Karpas-422 (cell line): ENCODE measurements around the gene NPPB. TPM values are rescaled to one million over a fixed set of nuclear protein-coding genes. Genes with fewer than 3 reads are reported as not detected.

ENCODE experiments used
- DNase-seq: peaks from one replicate; pipeline ENCODE4 v3.0.0-alpha.2; 2015
- H2AFZ ChIP-seq: fragments of 200-600 bp; sonication (generic); 2 replicates; pipeline ENCODE4 v1.6.1; 2014; ENCODE audit warnings: antibody characterized with exemption, low read length, mixed read lengths
- H3K27ac ChIP-seq: fragments of 200-600 bp; sonication (generic); 2 replicates; pipeline ENCODE4 v1.5.1; 2014; ENCODE audit warnings: mild to moderate bottlenecking, low read length, moderate library complexity
- H3K27me3 ChIP-seq: fragments of 200-600 bp; sonication (generic); 2 replicates; pipeline ENCODE4 v1.6.1; 2014; ENCODE audit warnings: low read length, mixed read lengths
- H3K36me3 ChIP-seq: fragments of 200-600 bp; sonication (generic); 2 replicates; pipeline ENCODE4 v1.6.1; 2014; ENCODE audit warnings: low read length, mixed read lengths; ENCODE audit not compliant: insufficient read depth
- H3K4me1 ChIP-seq: fragments of 200-600 bp; sonication (generic); 2 replicates; pipeline ENCODE4 v1.6.1; 2014; ENCODE audit warnings: mild to moderate bottlenecking, low read length, mixed read lengths
- H3K4me2 ChIP-seq: fragments of 200-600 bp; sonication (generic); 2 replicates; pipeline ENCODE4 v1.6.1; 2014; ENCODE audit warnings: low read length, low read depth, mild to moderate bottlenecking; ENCODE audit not compliant: poor library complexity, severe bottlenecking
- H3K4me3 ChIP-seq: fragments of 200-600 bp; sonication (generic); 2 replicates; pipeline ENCODE4 v1.5.1; 2014; ENCODE audit warnings: mild to moderate bottlenecking, antibody characterized with exemption, low read length, mixed read lengths
- H3K79me2 ChIP-seq: fragments of 200-600 bp; sonication (generic); 2 replicates; pipeline ENCODE4 v1.6.1; 2014; ENCODE audit warnings: mild to moderate bottlenecking, low read length, mixed read lengths
- H3K9ac ChIP-seq: fragments of 200-600 bp; sonication (generic); 2 replicates; pipeline ENCODE4 v1.6.0; 2014; ENCODE audit warnings: low read length
- H3K9me2 ChIP-seq: fragments of 200-600 bp; sonication (generic), shearing (Covaris generic); replicated peaks from 2 replicates; pipeline ENCODE4 v1.6.0; 2014; ENCODE audit warnings: mild to moderate bottlenecking, low read length, moderate library complexity; ENCODE audit not compliant: insufficient read depth
- H3K9me3 ChIP-seq: fragments of 300-700, 200-600 bp; sonication (generic); 2 replicates; pipeline ENCODE4 v1.6.1; 2014; ENCODE audit warnings: low read length, mixed read lengths
- H4K20me1 ChIP-seq: fragments of 200-600 bp; sonication (generic); 2 replicates; pipeline ENCODE4 v1.6.1; 2014; ENCODE audit warnings: mild to moderate bottlenecking, antibody characterized with exemption, low read length, low read depth; ENCODE audit not compliant: insufficient read depth
- small RNA-seq: library from RNA; depleted of rRNA; stranded (forward); fragments of <200 nt; gene quantifications from one replicate; pipeline ENCODE3, GENCODE V24; 2014
- total RNA-seq: library from RNA; depleted of rRNA; stranded (reverse); fragments of >200 nt; shearing (Covaris generic); gene quantifications from 2 replicates; pipeline ENCODE4 v1.2.3, GENCODE V29; 2014; ENCODE audit warnings: low replicate concordance; rRNA removed

NPPB gene
- total RNA-seq, 1 experiment from 2014 or later = not detected

DNA sequence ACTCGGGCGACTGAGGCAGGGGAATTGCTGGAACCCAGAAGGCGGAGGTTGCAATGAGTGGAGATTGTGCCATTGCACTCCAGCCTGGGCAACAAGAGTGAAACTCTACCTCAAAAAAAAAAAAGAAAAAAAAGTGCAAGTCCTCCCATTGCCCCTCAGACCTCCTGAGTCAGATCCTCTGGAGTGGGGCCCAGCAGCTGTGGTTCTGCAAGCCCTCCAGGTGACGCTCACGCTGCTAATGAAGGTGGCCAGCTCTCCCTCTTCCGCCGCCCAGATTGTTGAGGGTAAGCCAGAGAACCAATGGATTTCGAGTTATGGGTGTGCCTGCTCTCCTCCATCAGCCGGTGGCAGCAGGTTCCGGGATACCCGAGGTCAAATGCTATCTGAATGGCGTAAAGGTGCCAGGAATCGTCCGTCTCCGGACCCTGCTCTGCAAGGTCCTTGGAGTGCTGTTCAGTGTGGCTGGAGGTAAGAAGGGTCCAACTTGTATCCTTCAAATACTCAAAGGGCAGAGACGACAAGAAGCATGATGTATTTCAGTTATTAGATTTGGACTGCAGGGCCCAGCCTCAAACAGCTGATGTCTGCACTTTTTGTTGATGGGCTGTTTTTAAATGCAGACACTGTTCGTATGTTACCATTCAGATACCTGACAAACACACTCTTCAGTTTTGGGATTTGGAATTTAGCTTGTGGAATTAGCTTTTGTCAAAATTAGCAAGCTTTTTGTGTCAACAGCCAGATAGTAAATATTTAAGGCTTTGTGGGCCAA lies 35.2 kb downstream of the NPPB start:
- H3K36me3 ChIP-seq = peaks cover 15% of the 10 kb centered on the region
- H2AFZ ChIP-seq = no peak overlapping the region
- no peaks in the 10 kb centered on the region for H3K4me1 ChIP-seq
- no peaks in the 10 kb centered on the region for H3K79me2 ChIP-seq
- no peak overlapping the region for H3K27ac ChIP-seq
- H3K9me2 ChIP-seq = no peaks in the 10 kb centered on the region
- no peak overlapping the region for H3K9ac ChIP-seq
- H4K20me1 ChIP-seq = no peaks in the 10 kb centered on the region
- H3K9me3 ChIP-seq = no peaks in the 10 kb centered on the region
- DNase-seq = no peak
- H3K4me3 ChIP-seq = no peak overlapping the region
- no peaks in the 10 kb centered on the region for H3K27me3 ChIP-seq
- no peak overlapping the region for H3K4me2 ChIP-seq

DNA sequence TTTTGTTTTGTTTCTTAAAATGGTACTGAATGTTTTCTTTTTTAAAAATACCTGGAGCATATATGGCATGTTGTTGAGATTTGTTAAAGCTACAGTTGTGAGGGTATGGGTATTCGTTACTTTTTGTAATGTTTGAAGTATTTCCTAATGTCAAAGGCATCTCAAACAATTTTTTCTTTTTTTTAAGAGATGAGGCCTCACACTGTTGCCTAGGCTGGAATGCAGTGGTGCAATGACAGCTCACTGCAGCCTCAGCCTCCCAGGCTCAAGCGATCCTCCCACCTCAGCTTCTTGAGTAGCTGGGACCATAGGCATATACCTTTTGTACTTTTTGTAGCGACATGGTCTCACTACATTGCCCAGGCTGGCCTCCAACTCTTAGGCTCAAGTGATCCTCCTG lies 36.7 kb downstream of the NPPB start:
- Histone ChIP-seq H4K20me1 (no peaks in the 10 kb centered on the region), H3K36me3 (peaks cover 13% of the 10 kb centered on the region), H3K27me3 (no peaks in the 10 kb centered on the region), H3K9ac (no peak overlapping the region), H3K9me3 (no peaks in the 10 kb centered on the region), H3K79me2 (no peaks in the 10 kb centered on the region), H3K4me3 (no peak overlapping the region), H3K4me2 (no peak overlapping the region), H3K9me2 (no peaks in the 10 kb centered on the region), H3K27ac (no peak overlapping the region), H2AFZ (no peak overlapping the region), H3K4me1 (no peaks in the 10 kb centered on the region)
- DNase-seq = no peak

DNA sequence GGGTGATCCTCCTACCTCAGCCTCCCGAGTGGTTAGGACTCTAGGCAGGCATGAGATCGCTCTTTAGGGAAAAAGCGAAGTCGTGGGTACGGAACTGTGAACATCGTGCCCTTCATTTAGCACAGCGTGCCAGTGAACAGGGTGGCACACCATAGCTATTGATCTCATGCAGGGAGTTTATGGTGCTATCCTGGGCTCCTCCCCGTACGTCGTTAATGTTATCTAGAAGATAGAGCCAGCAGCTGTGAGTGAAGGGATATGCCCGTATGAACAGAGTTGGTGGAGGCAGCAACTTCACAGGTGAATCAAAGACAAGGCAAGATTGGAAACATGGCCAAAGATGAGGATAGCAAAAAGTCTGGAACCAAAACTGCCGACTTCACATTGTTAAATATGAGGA lies 41.6 kb downstream of the NPPB start:
- DNase-seq = no peak

DNA sequence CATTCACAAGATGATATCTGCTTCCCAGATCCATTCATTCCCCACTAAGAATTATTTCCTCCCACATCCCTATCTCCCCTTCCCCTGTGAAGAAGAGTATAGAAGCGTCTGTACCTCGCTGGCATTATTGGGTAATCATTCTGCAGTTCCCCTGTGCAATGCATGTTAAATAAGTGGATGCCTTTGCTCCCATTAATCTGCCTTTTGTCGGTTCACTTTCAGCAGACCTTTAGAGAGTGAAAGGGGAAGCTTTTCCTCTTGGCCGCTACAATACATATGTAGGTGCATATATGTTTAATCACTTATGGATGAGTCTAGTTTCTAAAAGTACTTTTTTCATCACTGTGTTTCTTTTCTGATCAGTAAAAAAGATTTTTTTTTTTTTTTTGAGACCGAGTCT lies 45.7 kb downstream of the NPPB start:
- H3K27ac ChIP-seq = peak overlapping the region; percentile 88
- peaks cover 47% of the 10 kb centered on the region for H3K36me3 ChIP-seq
- no peaks in the 10 kb centered on the region for H4K20me1 ChIP-seq
- no peaks in the 10 kb centered on the region for H3K9me2 ChIP-seq
- no peak overlapping the region for H3K4me3 ChIP-seq
- no peak for DNase-seq
- no peak overlapping the region for H2AFZ ChIP-seq
- H3K4me2 ChIP-seq = no peak overlapping the region
- H3K4me1 ChIP-seq = peaks cover 29% of the 10 kb centered on the region
- no peak overlapping the region for H3K9ac ChIP-seq
- H3K27me3 ChIP-seq = no peaks in the 10 kb centered on the region
- H3K79me2 ChIP-seq = peaks cover 44% of the 10 kb centered on the region
- H3K9me3 ChIP-seq = no peaks in the 10 kb centered on the region

More for the DNA sequence above, 41.6 kb downstream of the NPPB start:
- H3K9me3 ChIP-seq = no peaks in the 10 kb centered on the region
- H3K79me2 ChIP-seq = peaks cover 18% of the 10 kb centered on the region
- H3K4me3 ChIP-seq = no peak overlapping the region
- no peaks in the 10 kb centered on the region for H3K27me3 ChIP-seq
- peaks cover 38% of the 10 kb centered on the region for H3K36me3 ChIP-seq
- H3K4me2 ChIP-seq = no peak overlapping the region
- H3K9me2 ChIP-seq = no peaks in the 10 kb centered on the region
- peaks cover 25% of the 10 kb centered on the region for H3K4me1 ChIP-seq
- no peaks in the 10 kb centered on the region for H4K20me1 ChIP-seq
- H3K9ac ChIP-seq = no peak overlapping the region
- H2AFZ ChIP-seq = no peak overlapping the region
- no peak overlapping the region for H3K27ac ChIP-seq

Small RNAs within 50 kb of the gene (small RNA-seq; reads per million reads assigned to genes)
- gene RF02156 (not detected), gene RF02157 (not detected), gene RF02158 (not detected)

Other genes starting within 250 kb of the NPPB start
- gene FBXO2, start 204.5 kb downstream of the NPPB start, total RNA-seq = not detected in 2 replicates
- 0.87 TPM in 1 of 2 replicates, not detected in the other for gene FBXO44, start 204.1 kb downstream of the NPPB start, total RNA-seq
- 0.25 and 0.60 TPM in 2 replicates for gene FBXO6, start 194.7 kb downstream of the NPPB start, total RNA-seq
- gene MAD2L2, start 177.8 kb downstream of the NPPB start, total RNA-seq = 89.3 and 117 TPM in 2 replicates
- not detected in 2 replicates for gene DRAXIN, start 167.2 kb downstream of the NPPB start, total RNA-seq
- 24.3 and 24.9 TPM in 2 replicates for gene AGTRAP, start 122.8 kb downstream of the NPPB start, total RNA-seq
- not detected in 2 replicates for gene C1orf167, start 96.8 kb downstream of the NPPB start, total RNA-seq
- 32.5 and 57.0 TPM in 2 replicates for gene MTHFR, start 53.0 kb downstream of the NPPB start, total RNA-seq
- gene CLCN6, start 52.8 kb downstream of the NPPB start, total RNA-seq = 20.0 and 22.0 TPM in 2 replicates
- not detected in 2 replicates for gene NPPA, start 11.2 kb downstream of the NPPB start, total RNA-seq
- 48.4 and 94.6 TPM in 2 replicates for gene KIAA2013, start 67.5 kb upstream of the NPPB start, total RNA-seq
- gene PLOD1, start 75.8 kb upstream of the NPPB start, total RNA-seq = 35.9 and 55.3 TPM in 2 replicates
- 26.9 and 34.1 TPM in 2 replicates for gene MFN2, start 121.5 kb upstream of the NPPB start, total RNA-seq
- gene MIIP, start 160.6 kb upstream of the NPPB start, total RNA-seq = 33.8 and 66.1 TPM in 2 replicates
- not detected in 2 replicates for gene TNFRSF8, start 204.4 kb upstream of the NPPB start, total RNA-seq